PC-3 (cell line): ENCODE measurements around the gene AGPAT4. TPM values are rescaled to one million over a fixed set of nuclear protein-coding genes. Genes with fewer than 3 reads are reported as not detected.

Experiments used
- ATAC-seq: fragments of 200-7000 bp; cut with Tn5 transposase; 2 replicates; pipeline ENCODE4 v1.9.1; 2020; ENCODE audit warnings: mild to moderate bottlenecking, moderate library complexity
- BruUV-seq: library from RNA; stranded (reverse); fragments of 400-500 nt; replicated peaks from 2 replicates; lab custom pipeline; 2021; lab: Mats Ljungman, UMichigan
- CTCF ChIA-PET: fragments of 300-600 bp; sonication (Branson Sonifier 250); formaldehyde crosslinking; loops from one replicate; lab custom pipeline; 2022; ENCODE audit warnings: antibody characterized with exemption; lab: Charles Lee
- POLR2A ChIA-PET: fragments of 300-600 bp; sonication (Branson Sonifier 250); formaldehyde crosslinking; loops from one replicate; lab custom pipeline; 2022; ENCODE audit warnings: antibody characterized with exemption; ENCODE audit not compliant: unreplicated experiment; lab: Charles Lee
- DNase-seq: peaks from one replicate; pipeline ENCODE4 v3.0.0-alpha.2; 2015
- H2AFZ ChIP-seq: fragments of 300-600 bp; sonication (generic); 2 replicates; pipeline ENCODE4 v1.6.0; 2016; ENCODE audit warnings: antibody characterized with exemption, low read length
- H3F3A ChIP-seq: fragments of 300-600 bp; sonication (generic); one replicate; pipeline ENCODE4 v1.6.0; 2017; ENCODE audit warnings: antibody characterized with exemption, low read length, control low read depth, mild to moderate bottlenecking; ENCODE audit not compliant: unreplicated experiment
- H3K27ac ChIP-seq: fragments of 300-600 bp; sonication (generic); 2 replicates; pipeline ENCODE4 v1.5.1; 2016; ENCODE audit warnings: mild to moderate bottlenecking, low read length
- H3K27me3 ChIP-seq: fragments of 300-600 bp; sonication (generic); 2 replicates; pipeline ENCODE4 v1.6.1; 2016; ENCODE audit warnings: low read length, mixed read lengths
- H3K36me3 ChIP-seq: fragments of 300-600 bp; sonication (generic); 2 replicates; pipeline ENCODE4 v1.6.1; 2016; ENCODE audit warnings: low read depth, mixed run types, low read length, mixed read lengths
- H3K4me1 ChIP-seq: fragments of 300-600 bp; sonication (generic); 2 replicates; pipeline ENCODE4 v1.5.1; 2016; ENCODE audit warnings: low read length; ENCODE audit not compliant: insufficient read depth
- H3K4me2 ChIP-seq: fragments of 300-600 bp; sonication (generic); 2 replicates; pipeline ENCODE4 v1.6.0; 2016; ENCODE audit warnings: low read length
- H3K4me3 ChIP-seq: fragments of 300-600 bp; sonication (generic); 2 replicates; pipeline ENCODE4 v1.5.1; 2016; ENCODE audit warnings: mild to moderate bottlenecking, low read length, mixed read lengths
- H3K79me2 ChIP-seq: fragments of 300-600 bp; sonication (generic); 2 replicates; pipeline ENCODE4 v1.6.1; 2017; ENCODE audit warnings: low read length, mixed read lengths
- H3K9ac ChIP-seq: fragments of 300-600 bp; sonication (generic); 2 replicates; pipeline ENCODE4 v1.6.0; 2016; ENCODE audit warnings: mild to moderate bottlenecking, low read length
- H3K9me2 ChIP-seq: fragments of 300-600 bp; sonication (generic); replicated peaks from 2 replicates; pipeline ENCODE4 v1.6.1; 2016; ENCODE audit warnings: mixed run types, low read length, mixed read lengths
- H3K9me3 ChIP-seq: fragments of 300-600 bp; sonication (generic); 2 replicates; pipeline ENCODE4 v1.6.1; 2016; ENCODE audit warnings: low read length, mixed read lengths
- H4K20me1 ChIP-seq: fragments of 300-600 bp; sonication (generic); 2 replicates; pipeline ENCODE4 v1.6.1; 2016; ENCODE audit warnings: low read length, mixed read lengths
- CTCF ChIP-seq: fragments of 300-600 bp; sonication (generic); conservative IDR thresholded peaks from 2 replicates; pipeline ENCODE4 v1.5.1; 2017; ENCODE audit warnings: antibody characterized with exemption, low read depth, mild to moderate bottlenecking, low read length
- EZH2 ChIP-seq: fragments of 300-600 bp; sonication (generic); IDR thresholded peaks from one replicate; pipeline ENCODE4 v1.6.1; 2017; ENCODE audit warnings: antibody characterized with exemption, mild to moderate bottlenecking, low read length; ENCODE audit not compliant: unreplicated experiment
- EZH2phosphoT487 ChIP-seq: fragments of 300-600 bp; sonication (generic); IDR thresholded peaks from 2 replicates; pipeline ENCODE4 v1.6.1; 2018; ENCODE audit warnings: mild to moderate bottlenecking, antibody characterized with exemption, low read length, borderline replicate concordance
- intact Hi-C: fragments of 100-400 bp; cut with micrococcal nuclease; formaldehyde crosslinking; loops from 2 replicates; pipeline ENCODE4 v1.9.0; 2023
- total RNA-seq: library from RNA; depleted of rRNA; stranded (reverse); fragments of >200 nt; gene quantifications from 2 replicates; pipeline ENCODE4 v1.2.3, GENCODE V29; 2014

Gene AGPAT4
- total RNA-seq, 1 experiment from 2014 or later = 3.8 TPM

DNA sequence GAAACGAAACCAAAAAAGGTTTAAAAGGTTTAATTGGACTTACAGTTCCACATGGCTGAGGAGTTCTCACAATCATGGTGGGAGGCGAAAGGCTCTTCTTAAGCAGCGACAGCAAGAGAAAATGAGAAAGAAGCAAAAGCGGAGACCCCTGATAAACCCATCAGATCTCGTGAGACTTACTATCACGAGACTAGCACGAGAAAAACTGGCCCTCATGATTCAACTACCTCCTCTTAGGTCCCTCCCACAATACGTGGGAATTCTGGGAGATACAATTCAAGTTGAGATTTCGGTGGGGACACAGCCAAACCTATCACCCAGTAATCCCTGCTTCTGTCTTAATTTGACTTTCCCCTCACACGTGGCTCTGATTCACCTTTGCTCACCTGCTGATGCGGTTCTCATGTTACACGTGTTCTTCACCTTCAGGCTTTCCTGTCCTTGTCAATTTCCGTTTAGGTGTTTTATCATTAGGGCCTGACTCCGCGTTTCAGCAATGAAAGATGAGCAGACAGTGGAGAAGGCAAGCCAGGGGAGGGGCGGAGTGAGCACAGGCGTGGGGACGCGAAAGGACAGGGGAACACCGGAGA lies 57.1 kb downstream of the AGPAT4 start:
- intact Hi-C loops = no loop called here
- peaks cover 11% of the 10 kb centered on the region for H3K4me1 ChIP-seq
- no peaks in the 10 kb centered on the region for H3K9me2 ChIP-seq
- no peaks in the 10 kb centered on the region for H4K20me1 ChIP-seq
- no peak for TF ChIP-seq EZH2phosphoT487
- TF ChIP-seq CTCF = no peak
- TF ChIP-seq EZH2 = no peak
- no peaks in the 10 kb centered on the region for H3F3A ChIP-seq
- H3K36me3 ChIP-seq = 0 out of 2 replicates have a peak, but pooled peaks cover 8% of the 10 kb centered on the region
- H3K27ac ChIP-seq = no peak overlapping the region
- no peaks in the 10 kb centered on the region for H3K79me2 ChIP-seq
- no peak overlapping the region for H3K4me2 ChIP-seq
- no peaks in the 10 kb centered on the region for H3K27me3 ChIP-seq
- DNase-seq (no peak), ATAC-seq (no peak)
- H3K9ac ChIP-seq = no peak overlapping the region
- ChIA-PET POLR2A (no interaction called here), CTCF (no interaction called here)
- H2AFZ ChIP-seq = no peak overlapping the region
- no peaks in the 10 kb centered on the region for H3K9me3 ChIP-seq
- no peak overlapping the region for H3K4me3 ChIP-seq
- BruUV-seq = no TSS peak

GRCh38 chr6:161215876-161216615 lies 57.8 kb downstream of the AGPAT4 start:
- no peaks in the 10 kb centered on the region for H3F3A ChIP-seq
- H3K27me3 ChIP-seq = no peaks in the 10 kb centered on the region
- peak overlapping the region; percentile 84 for H3K27ac ChIP-seq
- peak overlapping the region; percentile 62 for H3K9ac ChIP-seq
- 0 out of 2 replicates have a peak, but pooled peaks cover 8% of the 10 kb centered on the region for H3K36me3 ChIP-seq
- H2AFZ ChIP-seq = no peak overlapping the region
- no peaks in the 10 kb centered on the region for H3K9me2 ChIP-seq
- peaks cover 11% of the 10 kb centered on the region for H3K4me1 ChIP-seq
- H4K20me1 ChIP-seq = no peaks in the 10 kb centered on the region
- H3K4me3 ChIP-seq = no peak overlapping the region
- BruUV-seq = no TSS peak
- ChIA-PET CTCF (no interaction called here), POLR2A (no interaction called here)
- TF ChIP-seq CTCF (no peak), EZH2 (no peak), EZH2phosphoT487 (no peak)
- ATAC-seq (no peak), DNase-seq (no peak)
- no peaks in the 10 kb centered on the region for H3K79me2 ChIP-seq
- no peaks in the 10 kb centered on the region for H3K9me3 ChIP-seq
- intact Hi-C loops = no loop called here
- H3K4me2 ChIP-seq = no peak overlapping the region

GRCh38 chr6:161215193-161215592 lies 58.7 kb downstream of the AGPAT4 start:
- H4K20me1 ChIP-seq = no peaks in the 10 kb centered on the region
- H3K27ac ChIP-seq = peak overlapping the region; percentile 84
- intact Hi-C loops = no loop called here
- POLR2A ChIA-PET = no interaction called here
- BruUV-seq = no TSS peak
- H3K9me3 ChIP-seq = 0 out of 2 replicates have a peak, but pooled peaks cover 3% of the 10 kb centered on the region
- no peaks in the 10 kb centered on the region for H3K9me2 ChIP-seq
- ATAC-seq (peak; percentile 99), DNase-seq (peak; percentile 69)
- H3K9ac ChIP-seq = peak overlapping the region; percentile 62
- H3K4me2 ChIP-seq = no peak overlapping the region
- CTCF ChIA-PET = no interaction called here
- no peak overlapping the region for H2AFZ ChIP-seq
- H3K27me3 ChIP-seq = no peaks in the 10 kb centered on the region
- no peak for TF ChIP-seq EZH2phosphoT487
- no peak for TF ChIP-seq CTCF
- TF ChIP-seq EZH2 = no peak
- H3K36me3 ChIP-seq = 0 out of 2 replicates have a peak, but pooled peaks cover 8% of the 10 kb centered on the region
- H3K79me2 ChIP-seq = no peaks in the 10 kb centered on the region
- H3K4me1 ChIP-seq = peaks cover 11% of the 10 kb centered on the region
- no peaks in the 10 kb centered on the region for H3F3A ChIP-seq
- H3K4me3 ChIP-seq = no peak overlapping the region
